Measurements from ENCODE around the gene DOCK8. TPM values are rescaled to one million over a fixed set of nuclear protein-coding genes. Genes with fewer than 3 reads are reported as not detected.

Gene DOCK8
- total and polyA plus RNA-seq, 3 donors from 2014 or later, result 46.7 to 63.9 (median 51.4) TPM

DNA sequence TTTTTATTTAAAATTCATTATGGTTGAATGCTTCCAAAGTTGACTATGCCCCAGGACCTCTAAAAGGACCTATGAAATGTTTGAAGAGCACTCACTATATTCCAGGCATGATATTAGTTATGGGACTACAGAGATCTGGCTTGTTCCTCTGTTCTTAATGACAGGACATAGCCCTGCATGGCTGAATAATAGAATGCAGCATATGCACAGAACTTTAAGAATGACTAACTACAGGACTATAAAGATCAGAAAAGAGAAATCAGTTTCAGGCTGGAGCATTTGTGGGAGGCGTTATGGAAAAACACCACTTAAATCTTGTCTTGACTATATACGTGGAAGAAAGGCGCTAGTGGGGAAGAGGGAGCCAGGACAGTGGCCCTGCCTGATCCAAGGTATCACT, 239.2 kb downstream of the DOCK8 start:
- DNase-seq, result no peak
- no peak for TF ChIP-seq POLR2A (IDR thresholded peaks at IDR 0.05)
- TF ChIP-seq, protein P1, sequence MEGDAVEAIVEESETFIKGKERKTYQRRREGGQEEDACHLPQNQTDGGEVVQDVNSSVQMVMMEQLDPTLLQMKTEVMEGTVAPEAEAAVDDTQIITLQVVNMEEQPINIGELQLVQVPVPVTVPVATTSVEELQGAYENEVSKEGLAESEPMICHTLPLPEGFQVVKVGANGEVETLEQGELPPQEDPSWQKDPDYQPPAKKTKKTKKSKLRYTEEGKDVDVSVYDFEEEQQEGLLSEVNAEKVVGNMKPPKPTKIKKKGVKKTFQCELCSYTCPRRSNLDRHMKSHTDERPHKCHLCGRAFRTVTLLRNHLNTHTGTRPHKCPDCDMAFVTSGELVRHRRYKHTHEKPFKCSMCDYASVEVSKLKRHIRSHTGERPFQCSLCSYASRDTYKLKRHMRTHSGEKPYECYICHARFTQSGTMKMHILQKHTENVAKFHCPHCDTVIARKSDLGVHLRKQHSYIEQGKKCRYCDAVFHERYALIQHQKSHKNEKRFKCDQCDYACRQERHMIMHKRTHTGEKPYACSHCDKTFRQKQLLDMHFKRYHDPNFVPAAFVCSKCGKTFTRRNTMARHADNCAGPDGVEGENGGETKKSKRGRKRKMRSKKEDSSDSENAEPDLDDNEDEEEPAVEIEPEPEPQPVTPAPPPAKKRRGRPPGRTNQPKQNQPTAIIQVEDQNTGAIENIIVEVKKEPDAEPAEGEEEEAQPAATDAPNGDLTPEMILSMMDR (IDR thresholded peaks at IDR 0.05), result no peak
- Histone ChIP-seq H3K4me1 (no peaks in the 10 kb centered on the region), H3K9me3 (no peaks in the 10 kb centered on the region), H3K36me3 (ENCODE audit: low read depth, missing control alignments) (no peaks in the 10 kb centered on the region), H3K4me3 (no peak overlapping the region), H3K27ac (no peak overlapping the region), H3K27me3 (no peaks in the 10 kb centered on the region)
- intact Hi-C loops (cut with DNase I; ENCODE audit: low total_unique reads), result no loop called here
- 79 to 81% methylated on average over 3 of the region's 3 CpGs for WGBS, 2 donors

DNA sequence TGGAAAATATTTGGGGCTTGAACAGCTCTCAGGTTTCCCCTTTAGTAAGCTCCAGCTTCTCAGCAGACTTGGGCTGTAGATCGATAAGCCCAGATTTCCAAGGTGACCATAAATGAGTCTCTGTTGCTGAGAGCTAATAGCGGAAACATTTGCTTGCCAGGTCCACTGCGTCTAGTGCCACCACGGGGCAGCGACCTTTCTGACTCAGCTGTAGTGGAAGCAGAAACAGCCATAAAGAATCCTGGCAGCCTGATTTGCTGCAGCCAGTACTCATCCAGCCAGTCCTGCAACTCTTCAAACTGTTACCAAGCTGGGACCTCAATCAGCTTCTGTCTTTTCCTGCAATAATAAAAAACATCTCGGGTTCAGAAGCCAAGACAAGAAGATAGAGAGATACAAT, 241.7 kb downstream of the DOCK8 start:
- H3K27me3 ChIP-seq, result no peaks in the 10 kb centered on the region
- H3K27ac ChIP-seq, result no peak overlapping the region
- H3K9me3 ChIP-seq, result no peaks in the 10 kb centered on the region
- H3K4me3 ChIP-seq, result no peak overlapping the region
- no peak for TF ChIP-seq POLR2A (IDR thresholded peaks at IDR 0.05)
- TF ChIP-seq, protein P1 (IDR thresholded peaks at IDR 0.05), result no peak
- intact Hi-C loops (cut with DNase I; ENCODE audit: low total_unique reads), result no loop called here
- DNase-seq, result no peak
- H3K4me1 ChIP-seq, result no peaks in the 10 kb centered on the region
- H3K36me3 ChIP-seq (ENCODE audit: low read depth, missing control alignments), result no peaks in the 10 kb centered on the region
- WGBS, 2 donors, result 74 to 76% methylated on average over 6 of the region's 6 CpGs

DNA sequence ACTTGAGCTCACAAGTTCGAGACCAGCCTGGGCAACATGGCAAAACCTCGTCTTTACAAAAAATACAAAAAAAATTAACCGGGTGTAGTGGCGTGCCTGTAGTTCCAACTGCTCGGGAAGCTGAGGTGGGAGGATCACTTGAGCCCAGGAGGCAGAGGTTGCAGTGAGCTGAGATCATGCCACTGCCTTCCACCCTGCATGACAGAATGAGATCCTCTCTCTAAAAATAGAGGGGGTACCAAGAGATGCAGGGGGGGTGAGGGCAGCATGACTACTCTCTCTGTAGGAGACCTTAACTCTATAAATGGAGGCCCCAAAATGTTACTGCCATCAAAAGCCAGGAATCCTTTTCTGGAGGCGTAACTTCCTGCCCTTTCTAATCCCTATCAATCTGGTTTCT, 243.9 kb downstream of the DOCK8 start:
- Histone ChIP-seq H3K4me1 (no peaks in the 10 kb centered on the region), H3K9me3 (no peaks in the 10 kb centered on the region), H3K27ac (no peak overlapping the region), H3K36me3 (ENCODE audit: low read depth, missing control alignments) (no peaks in the 10 kb centered on the region), H3K27me3 (no peaks in the 10 kb centered on the region), H3K4me3 (no peak overlapping the region)
- TF ChIP-seq POLR2A (IDR thresholded peaks at IDR 0.05), result no peak
- TF ChIP-seq, protein P1 (IDR thresholded peaks at IDR 0.05), result no peak
- WGBS, 2 donors, result 86 to 87% methylated on average over 6 of the region's 6 CpGs
- intact Hi-C loops (cut with DNase I; ENCODE audit: low total_unique reads), result no loop called here
- no peak for DNase-seq

DNA sequence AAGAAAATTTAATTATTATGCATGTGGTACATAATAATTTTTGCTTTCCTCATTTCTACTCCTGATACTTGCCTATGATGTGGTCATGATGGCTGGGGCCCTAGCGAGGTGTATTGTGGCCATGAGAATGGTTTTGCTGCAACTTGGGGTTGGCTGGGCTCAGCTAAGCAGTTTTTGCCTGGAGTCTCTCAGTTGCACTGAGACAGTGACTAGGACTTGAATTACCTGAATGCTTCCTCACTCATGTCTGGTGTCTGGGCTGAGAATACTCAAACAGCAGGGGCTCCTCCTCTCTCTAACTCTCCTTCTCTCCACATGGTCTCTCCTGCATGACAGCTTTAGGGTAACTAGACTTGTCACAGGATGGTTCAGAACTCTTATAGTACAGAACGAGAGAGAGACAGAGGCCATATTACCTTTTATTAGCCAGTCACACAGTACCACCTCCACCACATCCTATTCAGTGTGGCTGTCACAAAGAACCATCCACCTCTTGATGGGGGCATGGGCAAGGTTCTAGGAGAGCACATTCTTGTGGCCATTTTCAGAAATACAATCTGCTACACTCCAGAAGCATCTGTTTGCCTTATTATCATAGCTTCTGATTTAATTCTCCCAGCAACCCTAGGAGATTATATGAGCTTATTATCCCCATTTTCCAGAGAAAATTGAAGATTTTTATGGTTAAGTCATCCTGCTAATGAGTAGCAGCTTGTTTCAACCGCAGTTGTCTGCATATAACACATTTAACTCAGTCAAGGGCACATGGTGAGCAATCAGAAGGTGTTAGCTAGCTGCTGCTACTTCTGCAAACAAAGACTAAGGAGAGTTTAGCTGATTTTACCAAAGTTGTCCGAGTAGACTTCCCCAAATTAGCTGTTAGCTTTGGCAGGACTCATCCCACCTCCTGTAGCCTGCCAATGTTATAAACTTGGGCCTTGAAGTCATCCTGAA, 245.1 kb downstream of the DOCK8 start:
- intact Hi-C loops (cut with DNase I; ENCODE audit: low total_unique reads), result no loop called here
- Histone ChIP-seq H3K4me1 (no peaks in the 10 kb centered on the region), H3K4me3 (no peak overlapping the region), H3K9me3 (no peaks in the 10 kb centered on the region), H3K27me3 (no peaks in the 10 kb centered on the region), H3K27ac (no peak overlapping the region), H3K36me3 (ENCODE audit: low read depth, missing control alignments) (no peaks in the 10 kb centered on the region)
- 83 to 88% methylated on average over 4 of the region's 4 CpGs for WGBS, 2 donors
- DNase-seq, result no peak
- TF ChIP-seq, protein P1 (IDR thresholded peaks at IDR 0.05), result no peak
- no peak for TF ChIP-seq POLR2A (IDR thresholded peaks at IDR 0.05)
